Gastroesophageal sphincter (tissue), 3 donors: ENCODE data around the gene RASGEF1C.

ENCODE experiments used
- CTCF ChIP-seq, 4 experiments: fragments of 200-600 bp in 2 of 4; fragments of 450-650 bp in 2 of 4; sonication (generic) in 1 of 4; IDR thresholded peaks; one replicate each; pipeline ENCODE4 v1.5.1; 2017 to 2019; ENCODE audit warnings: antibody characterized with exemption in 4 of 4, mild to moderate bottlenecking in 2 of 4, moderate library complexity in 2 of 4
- POLR2AphosphoS5 ChIP-seq: sonication (generic); formaldehyde crosslinking; IDR thresholded peaks from one replicate; pipeline ENCODE4 v1.6.1; 2017; ENCODE audit warnings: antibody characterized with exemption

- TF ChIP-seq CTCF (IDR thresholded peaks at IDR 0.05) (no peak), POLR2AphosphoS5 (no peak)
Measured at GRCh38 chr5:180142824-180143610, 66.0 kb downstream of the RASGEF1C start.
